H1 (cell line): ENCODE data around the gene RUNX1. TPM values are rescaled to one million over a fixed set of nuclear protein-coding genes. Genes with fewer than 3 reads are reported as not detected.
A peak's percentile ranks its signal among the peaks of the same experiment; 100 is the strongest.

Experiments
- CTCF ChIA-PET: fragments of 300-600 bp; sonication (Branson Sonifier 250); formaldehyde crosslinking; loops from one replicate; lab custom pipeline; 2021; ENCODE audit not compliant: partially characterized antibody; lab: Charles Lee
- POLR2A ChIA-PET: fragments of 300-600 bp; sonication (Branson Sonifier 250); formaldehyde crosslinking; loops from one replicate; lab custom pipeline; 2021; ENCODE audit warnings: inconsistent platforms; ENCODE audit not compliant: partially characterized antibody; lab: Charles Lee
- DNase-seq, 2 experiments: peaks; one replicate each; pipeline versions ENCODE4 v3.0.0 to v3.0.0-alpha.2; 2010 to 2022; ENCODE audit warnings: low spot score in 2 of 2, low read depth in 1 of 2, mixed read lengths in 1 of 2
- FAIRE-seq: peaks from 2 replicates; lab custom pipeline; 2011; peaks lifted over from hg19 to GRCh38; lab: Jason Lieb, UNC
- H2AFZ ChIP-seq: 2 replicates; pipeline ENCODE4 v1.8.1; 2012; ENCODE audit warnings: low read length, inconsistent platforms
- H2AK5ac ChIP-seq: 2 replicates; pipeline ENCODE4 v1.6.1; 2013; ENCODE audit warnings: low read depth, low read length
- H2BK120ac ChIP-seq: replicated peaks from 2 replicates; pipeline ENCODE3; 2013; ENCODE audit warnings: low read depth, low read length, inconsistent platforms
- H2BK12ac ChIP-seq: 2 replicates; pipeline ENCODE4 v1.6.1; 2013; ENCODE audit warnings: low read depth, low read length
- H2BK15ac ChIP-seq: 2 replicates; pipeline ENCODE4 v1.6.1; 2013; ENCODE audit warnings: low read length
- H2BK20ac ChIP-seq: 2 replicates; pipeline ENCODE4 v1.6.1; 2013; ENCODE audit warnings: low read length
- H2BK5ac ChIP-seq: 2 replicates; pipeline ENCODE4 v1.6.1; 2013; ENCODE audit warnings: low read depth, low read length
- H3K14ac ChIP-seq: 2 replicates; pipeline ENCODE4 v1.6.1; 2013; ENCODE audit warnings: inconsistent platforms; ENCODE audit not compliant: insufficient read length
- H3K18ac ChIP-seq: 2 replicates; pipeline ENCODE4 v1.6.1; 2013; ENCODE audit warnings: low read length; ENCODE audit errors: extremely low read depth
- H3K23ac ChIP-seq: 2 replicates; pipeline ENCODE4 v1.6.1; 2013; ENCODE audit warnings: inconsistent platforms; ENCODE audit not compliant: insufficient read length
- H3K23me2 ChIP-seq: 2 replicates; pipeline ENCODE4 v1.6.1; 2013; ENCODE audit warnings: low read depth, low read length
- H3K27ac ChIP-seq: 2 replicates; pipeline ENCODE4 v1.6.1; 2011; ENCODE audit warnings: low read depth, low read length, inconsistent platforms
- H3K27me3 ChIP-seq, 4 experiments: replicated peaks in 1 of 4; 1 replicate in 1 of 4; 2 replicates in 3 of 4; pipeline versions ENCODE4 v1.6.1 to v1.8.1; 2011 to 2013; ENCODE audit warnings: low read length in 3 of 4, mild to moderate bottlenecking in 3 of 4, inconsistent platforms in 2 of 4, mixed read lengths in 2 of 4, moderate library complexity in 1 of 4; ENCODE audit not compliant: control insufficient read depth in 3 of 4, insufficient read depth in 3 of 4; ENCODE audit errors: extremely low read depth in 1 of 4
- H3K36me3 ChIP-seq, 4 experiments: 2 replicates each; pipeline versions ENCODE4 v1.6.1 to v1.8.1; 2011 to 2013; ENCODE audit warnings: mild to moderate bottlenecking in 4 of 4, low read length in 3 of 4, moderate library complexity in 2 of 4, control low read depth in 1 of 4, inconsistent platforms in 1 of 4; ENCODE audit not compliant: insufficient read depth in 4 of 4, control insufficient read depth in 2 of 4
- H3K4ac ChIP-seq: replicated peaks from 2 replicates; pipeline ENCODE3; 2013; ENCODE audit warnings: low read length, low read depth, mixed read lengths, inconsistent platforms; ENCODE audit not compliant: insufficient read length
- H3K4me1 ChIP-seq, 4 experiments: replicated peaks in 1 of 4; 1 replicate in 1 of 4; 2 replicates in 3 of 4; pipeline versions ENCODE4 v1.6.1 to v1.8.1; 2011 to 2013; ENCODE audit warnings: low read length in 3 of 4, inconsistent platforms in 2 of 4, mixed read lengths in 1 of 4; ENCODE audit not compliant: insufficient read depth in 4 of 4, control insufficient read depth in 3 of 4
- H3K4me2 ChIP-seq, 2 experiments: 2 replicates each; pipeline versions ENCODE4 v1.6.1 to v1.8.1; 2011 to 2013; ENCODE audit warnings: low read depth in 2 of 2, low read length in 2 of 2, control low read depth in 1 of 2, inconsistent platforms in 1 of 2, mild to moderate bottlenecking in 1 of 2; ENCODE audit not compliant: insufficient read depth in 1 of 2
- H3K4me3 ChIP-seq, 4 experiments: fragments of 200-600, 300-600 bp in 1 of 4; sonication (generic), shearing (Covaris generic), sonication (Bioruptor Twin) in 1 of 4; 2 replicates each; pipeline versions ENCODE4 v1.5.1 to v1.8.1; 2011 to 2016; ENCODE audit warnings: low read length in 4 of 4, low read depth in 3 of 4, control low read depth in 2 of 4, inconsistent platforms in 2 of 4, mild to moderate bottlenecking in 2 of 4, mixed read lengths in 1 of 4, moderate library complexity in 1 of 4; ENCODE audit not compliant: insufficient read depth in 2 of 4; ENCODE audit errors: extremely low read depth in 1 of 4
- H3K56ac ChIP-seq: replicated peaks from 2 replicates; pipeline ENCODE3; 2013; ENCODE audit warnings: low read depth, mild to moderate bottlenecking, mixed read lengths, low read length, inconsistent platforms; ENCODE audit not compliant: insufficient read length
- H3K79me1 ChIP-seq: 2 replicates; pipeline ENCODE4 v1.6.1; 2013; ENCODE audit warnings: low read depth, low read length, control low read depth
- H3K79me2 ChIP-seq, 2 experiments: 2 replicates each; pipeline versions ENCODE4 v1.6.1 to v1.8.1; 2012 to 2013; ENCODE audit warnings: low read length in 2 of 2, mild to moderate bottlenecking in 2 of 2, inconsistent platforms in 1 of 2; ENCODE audit not compliant: insufficient read depth in 2 of 2, control insufficient read depth in 1 of 2
- H3K9ac ChIP-seq, 4 experiments: replicated peaks in 1 of 4; 1 replicate in 1 of 4; 2 replicates in 3 of 4; pipeline versions ENCODE4 v1.6.1 to v1.8.1; 2011 to 2013; ENCODE audit warnings: low read depth in 3 of 4, low read length in 3 of 4, control low read depth in 2 of 4, mild to moderate bottlenecking in 2 of 4, moderate library complexity in 2 of 4, inconsistent platforms in 1 of 4; ENCODE audit errors: extremely low read depth in 1 of 4
- H3K9me3 ChIP-seq, 2 experiments: 2 replicates each; pipeline versions ENCODE4 v1.6.1 to v1.8.1; 2012 to 2013; ENCODE audit warnings: mild to moderate bottlenecking in 2 of 2, moderate library complexity in 2 of 2, control low read depth in 1 of 2, inconsistent platforms in 1 of 2, low read depth in 1 of 2, low read length in 1 of 2, mixed read lengths in 1 of 2; ENCODE audit not compliant: insufficient read depth in 2 of 2
- H4K20me1 ChIP-seq, 2 experiments: replicated peaks in 1 of 2; 2 replicates each; pipeline versions ENCODE3 to v1.8.1; 2011 to 2013; ENCODE audit warnings: inconsistent platforms in 2 of 2, low read length in 2 of 2, mild to moderate bottlenecking in 1 of 2; ENCODE audit not compliant: insufficient read depth in 2 of 2, control insufficient read depth in 1 of 2
- H4K5ac ChIP-seq: 2 replicates; pipeline ENCODE4 v1.6.1; 2013; ENCODE audit warnings: low read length, low read depth, mixed read lengths, inconsistent platforms; ENCODE audit not compliant: insufficient read length
- H4K8ac ChIP-seq: 2 replicates; pipeline ENCODE4 v1.8.0; 2013; ENCODE audit warnings: mild to moderate bottlenecking, moderate library complexity, low read length, inconsistent platforms; ENCODE audit not compliant: insufficient read depth; ENCODE audit errors: extremely low read depth
- H4K91ac ChIP-seq: replicated peaks from 2 replicates; pipeline ENCODE3; 2013; ENCODE audit warnings: low read length, mixed read lengths, inconsistent platforms; ENCODE audit not compliant: insufficient read length
- E2F6 ChIP-seq: IDR thresholded peaks from 2 replicates; pipeline ENCODE4 v1.6.1; 2012; ENCODE audit warnings: inconsistent platforms
- GTF2F1 ChIP-seq: IDR thresholded peaks from 2 replicates; pipeline ENCODE4 v1.6.1; 2012; ENCODE audit warnings: low read depth, low read length, improper control_type of control experiment, borderline replicate concordance
- HDAC6 ChIP-seq: IDR thresholded peaks from one replicate; pipeline ENCODE4 v1.7.1; 2012; ENCODE audit warnings: low read depth, mild to moderate bottlenecking, inconsistent platforms, low read length, moderate library complexity
- KDM1A ChIP-seq: fragments of 200-600, 300-600 bp; sonication (generic); IDR thresholded peaks from 2 replicates; pipeline ENCODE4 v1.7.1; 2016; ENCODE audit warnings: mild to moderate bottlenecking, low read length, borderline replicate concordance
- KDM5A ChIP-seq: fragments of 200-600 bp; IDR thresholded peaks from 2 replicates; pipeline ENCODE4 v1.7.1; 2012; ENCODE audit warnings: mild to moderate bottlenecking, low read length, inconsistent platforms, mixed read lengths
- MAX ChIP-seq: IDR thresholded peaks from 2 replicates; pipeline ENCODE4 v1.6.1; 2012; ENCODE audit warnings: inconsistent platforms
- PHF8 ChIP-seq: fragments of 200-600 bp; sonication (generic); conservative IDR thresholded peaks from 2 replicates; pipeline ENCODE4 v1.7.1; 2012; ENCODE audit warnings: low read depth, mild to moderate bottlenecking, inconsistent platforms, low read length, moderate library complexity
- SAP30 ChIP-seq: fragments of 300-600 bp; sonication (generic); IDR thresholded peaks from 2 replicates; pipeline ENCODE4 v1.7.1; 2012; ENCODE audit warnings: low read length, moderate library complexity, mild to moderate bottlenecking, inconsistent platforms; ENCODE audit not compliant: insufficient read depth, insufficient replicate concordance
- SP2 ChIP-seq: IDR thresholded peaks from 2 replicates; pipeline ENCODE4 v1.6.1; 2012; ENCODE audit warnings: mild to moderate bottlenecking, low read length, inconsistent platforms
- TAF7 ChIP-seq: optimal IDR thresholded peaks from 2 replicates; pipeline ENCODE3; 2011; ENCODE audit warnings: low read depth, mild to moderate bottlenecking, inconsistent platforms, low read length, moderate library complexity, borderline replicate concordance
- TCF12 ChIP-seq: IDR thresholded peaks from 2 replicates; pipeline ENCODE4 v1.6.1; 2011; ENCODE audit warnings: low read depth, mild to moderate bottlenecking, low read length
- TEAD4 ChIP-seq: IDR thresholded peaks from 2 replicates; pipeline ENCODE4 v1.6.1; 2012; ENCODE audit warnings: low read depth, low read length, inconsistent platforms, mixed read lengths
- USF2 ChIP-seq: IDR thresholded peaks from 2 replicates; pipeline ENCODE4 v1.6.1; 2011; ENCODE audit warnings: low read length, improper control_type of control experiment
- WGBS, 2 experiments: shearing (Covaris generic) in 1 of 2; methylation state at CpG; one replicate each; pipeline versions ENCODE4 v1.1.6 to v1.1.7; 2013 to 2015; ENCODE audit warnings: low lambda C conversion rate in 2 of 2, mixed read lengths in 2 of 2, inconsistent platforms in 1 of 2, low coverage in 1 of 2, missing lambda C conversion rate in 1 of 2; ENCODE audit not compliant: insufficient replicate concordance in 2 of 2, insufficient coverage in 1 of 2, insufficient read length in 1 of 2; ENCODE audit errors: extremely low coverage in 1 of 2, missing lambda C conversion rate in 1 of 2; 5-methylcytosine and 5-hydroxymethylcytosine counted together
- polyA plus RNA-seq, 7 experiments: library from polyadenylated mRNA; depleted of rRNA in 3 of 7; stranded (reverse) in 5 of 7; unstranded in 2 of 7; fragments of >200 nt in 5 of 7; fragments of 200-250 nt in 2 of 7; gene quantifications; 1 replicate in 5 of 7; 2 replicates in 1 of 7; 4 replicates in 1 of 7; pipeline versions ENCODE4 v1.2.1 to v1.2.3, GENCODE V29; 2011 to 2013; ENCODE audit warnings: missing spikeins in 2 of 7, mixed read lengths in 2 of 7
- total RNA-seq: library from RNA; stranded (reverse); fragmentation: NEBNext Ultra II Directional; extraction: Animal tissue kit (Norgen Biotek cat#: 25700); gene quantifications from 2 replicates; pipeline ENCODE4 v1.2.1, GENCODE V29; 2021

Gene RUNX1
- total and polyA plus RNA-seq, 2 of the 8 experiments (the other 6 are each of a cell fraction or from before 2014, with no cell fraction given), result 0.20 to 0.60 TPM

GRCh38 chr21:35007348-35007747 lies 41.8 kb downstream of the RUNX1 start:
- H3K4me3 ChIP-seq, result no peak overlapping the region
- TF ChIP-seq KDM5A (no peak), USF2 (no peak), TEAD4 (no peak), TAF7 (no peak), TCF12 (no peak), SP2 (no peak), GTF2F1 (no peak), PHF8 (no peak), SAP30 (no peak), MAX (no peak), E2F6 (no peak), HDAC6 (no peak), KDM1A (no peak)

More at GRCh38 chr21:35007348-35007747, 41.8 kb downstream of the RUNX1 start:
- H2BK20ac ChIP-seq, result no peak overlapping the region
- no peaks in the 10 kb centered on the region for H3K23me2 ChIP-seq
- no peak overlapping the region for H3K4me2 ChIP-seq
- no peak overlapping the region for H2BK120ac ChIP-seq
- DNase-seq (no peak), FAIRE-seq (no peak)
- H3K79me2 ChIP-seq, result no peaks in the 10 kb centered on the region
- no peak overlapping the region for H4K91ac ChIP-seq
- H3K9me3 ChIP-seq, result no peaks in the 10 kb centered on the region
- no peak overlapping the region for H2BK15ac ChIP-seq
- 86% methylated on average over 4 of the region's 4 CpGs; no CpG with 5 or more reads in 1 of the 2 experiments for WGBS, 2 experiments
- no peak overlapping the region for H3K56ac ChIP-seq
- H3K18ac ChIP-seq, result no peak overlapping the region
- no peak overlapping the region for H2BK12ac ChIP-seq
- no peaks in the 10 kb centered on the region for H3K36me3 ChIP-seq
- no peak overlapping the region for H4K5ac ChIP-seq
- no peak overlapping the region for H3K27ac ChIP-seq
- no peak overlapping the region for H3K23ac ChIP-seq
- no peak overlapping the region for H3K9ac ChIP-seq
- no peak overlapping the region for H3K14ac ChIP-seq
- peak overlapping the region; percentile 31; the same call in 1 of the 2 replicates for H4K8ac ChIP-seq
- H2AK5ac ChIP-seq, result no peak overlapping the region
- no peak overlapping the region for H3K4ac ChIP-seq
- no peaks in the 10 kb centered on the region for H3K79me1 ChIP-seq
- H2AFZ ChIP-seq, result no peak overlapping the region
- no peaks in the 10 kb centered on the region for H3K27me3 ChIP-seq
- no peaks in the 10 kb centered on the region for H3K4me1 ChIP-seq
- no peak overlapping the region for H2BK5ac ChIP-seq
- H4K20me1 ChIP-seq, result no peaks in the 10 kb centered on the region
- POLR2A ChIA-PET, result no interaction called here
- CTCF ChIA-PET, result no interaction called here
